ENCODE measurements around the gene AOC3.
"Not testable (repeated sequence)": the region's sequence is repeated elsewhere in the genome, so short reads cannot be mapped to it uniquely, and the experiment has no call there.

Gene AOC3

DNA sequence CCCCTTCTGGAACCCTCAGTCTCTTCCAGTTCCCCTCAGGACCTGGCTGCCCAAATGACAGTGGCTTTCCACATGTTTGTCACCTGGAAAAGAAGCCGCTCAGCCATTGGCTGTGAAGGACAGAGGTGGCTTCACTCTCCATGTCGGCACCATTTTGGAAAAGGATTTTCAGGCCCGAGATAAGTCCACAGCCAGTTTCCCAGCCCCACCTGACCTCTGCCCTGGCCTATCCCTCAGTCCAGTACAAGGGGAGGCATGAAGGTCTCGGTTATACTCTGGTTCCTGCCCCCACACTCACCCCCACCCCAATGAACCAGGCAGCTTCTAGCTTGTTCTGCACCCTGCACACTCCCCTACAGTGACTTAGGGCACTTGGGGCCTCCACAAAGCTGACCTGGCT is 15.2 kb downstream of the AOC3 start:
- no peak for DNase-seq (ENCODE audit: low read depth in 2 of 2, low spot score in 1 of 2)

DNA sequence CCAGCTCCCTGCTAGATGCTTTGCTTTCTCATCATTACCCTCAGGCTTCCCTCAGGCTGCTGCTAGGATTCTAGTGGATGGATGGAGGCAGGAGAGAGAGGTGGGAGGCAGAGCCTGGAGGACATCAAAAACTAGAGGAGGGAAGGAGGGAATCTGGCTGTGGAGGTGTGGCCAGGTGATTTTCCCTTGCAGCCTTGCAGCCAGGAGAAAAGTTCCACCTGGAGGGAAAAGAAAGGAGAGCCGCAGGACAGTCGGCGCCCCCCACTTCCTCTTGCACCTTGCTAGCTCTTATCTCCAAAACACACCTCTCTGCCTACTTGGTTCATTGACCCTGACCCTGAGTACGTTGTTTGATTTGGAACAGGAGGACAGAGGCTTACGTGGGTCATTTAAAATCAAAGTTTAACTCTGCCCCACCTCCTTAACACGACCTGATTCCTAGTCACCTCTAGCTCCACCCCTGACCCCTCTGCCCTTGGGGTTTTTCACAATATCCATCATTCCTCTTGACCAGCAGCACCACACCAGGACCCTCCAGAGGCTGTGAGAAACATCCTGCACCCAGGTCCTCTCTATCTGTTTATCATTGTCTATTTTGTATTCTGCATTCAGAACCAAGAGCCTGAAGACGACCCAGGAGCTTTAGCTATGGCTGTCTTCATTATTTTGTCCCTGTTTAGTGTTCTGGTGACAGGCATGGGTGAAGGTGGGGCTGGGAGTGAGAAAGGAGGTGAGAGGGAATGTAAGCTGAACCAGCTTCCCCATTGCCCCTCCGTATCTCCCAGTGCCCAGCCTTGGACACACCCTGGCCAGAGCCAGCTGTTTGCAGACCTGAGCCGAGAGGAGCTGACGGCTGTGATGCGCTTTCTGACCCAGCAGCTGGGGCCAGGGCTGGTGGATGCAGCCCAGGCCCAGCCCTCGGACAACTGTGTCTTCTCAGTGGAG is 15.9 kb downstream of the AOC3 start:
- no peak for DNase-seq (ENCODE audit: low read depth in 2 of 2, low spot score in 1 of 2)

GRCh38 chr17:42867694-42868261 is 16.8 kb downstream of the AOC3 start:
- DNase-seq (ENCODE audit: low read depth in 2 of 2, low spot score in 1 of 2) = not testable (repeated sequence)

GRCh38 chr17:42868338-42868737 is 17.3 kb downstream of the AOC3 start:
- DNase-seq (ENCODE audit: low read depth in 2 of 2, low spot score in 1 of 2) = no peak

- no peak for DNase-seq (ENCODE audit: low read depth in 2 of 2, low spot score in 1 of 2)
Measured at GRCh38 chr17:42871647-42872046, 20.6 kb downstream of the AOC3 start.

GRCh38 chr17:42872251-42872965 is 21.4 kb downstream of the AOC3 start:
- no peak for DNase-seq (ENCODE audit: low read depth in 2 of 2, low spot score in 1 of 2)

DNA sequence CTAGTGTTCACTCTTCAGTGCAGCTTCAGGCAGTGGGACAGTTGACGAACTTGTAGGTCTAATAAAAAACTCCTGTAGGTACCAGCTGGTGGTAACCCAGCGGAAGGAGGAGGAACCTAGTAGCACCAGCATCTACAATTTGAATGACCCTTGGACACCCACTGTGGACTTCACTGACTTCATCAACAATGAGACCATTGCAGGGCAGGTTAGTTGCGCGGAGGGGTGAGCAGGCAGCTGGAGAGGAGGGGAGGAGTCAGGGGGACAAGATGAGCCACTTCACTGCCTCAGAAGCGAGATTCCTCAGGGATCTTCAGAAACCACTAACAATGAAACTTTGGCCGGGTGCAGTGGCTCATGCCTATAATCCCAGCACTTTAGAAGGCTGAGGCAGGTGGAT is 22.3 kb downstream of the AOC3 start:
- DNase-seq (ENCODE audit: low read depth in 2 of 2, low spot score in 1 of 2) = no peak

DNA sequence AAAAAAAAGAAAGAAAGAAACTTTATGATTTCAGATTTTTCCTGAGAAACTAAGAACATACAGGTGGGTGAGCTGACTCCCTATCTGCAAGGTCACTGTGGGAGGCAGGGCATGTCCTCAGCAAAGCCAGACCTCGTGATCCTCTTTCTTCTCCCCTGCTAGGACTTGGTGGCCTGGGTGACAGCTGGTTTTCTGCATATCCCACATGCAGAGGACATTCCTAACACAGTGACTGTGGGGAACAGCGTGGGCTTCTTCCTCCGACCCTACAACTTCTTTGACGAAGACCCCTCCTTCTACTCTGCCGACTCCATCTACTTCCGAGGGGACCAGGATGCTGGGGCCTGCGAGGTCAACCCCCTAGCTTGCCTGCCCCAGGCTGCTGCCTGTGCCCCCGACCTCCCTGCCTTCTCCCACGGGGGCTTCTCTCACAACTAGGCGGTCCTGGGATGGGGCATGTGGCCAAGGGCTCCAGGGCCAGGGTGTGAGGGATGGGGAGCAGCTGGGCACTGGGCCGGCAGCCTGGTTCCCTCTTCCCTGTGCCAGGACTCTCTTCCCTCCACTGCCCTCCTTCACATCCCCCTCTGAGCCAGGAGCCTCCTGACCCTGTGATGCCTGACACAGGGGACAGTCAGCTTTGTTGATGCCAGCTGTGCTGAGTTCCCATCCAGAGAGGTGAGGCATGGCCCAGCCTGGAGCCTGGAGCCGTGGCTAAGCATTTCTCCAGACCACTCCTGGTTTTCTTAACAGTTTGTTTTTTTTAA is 23.1 kb downstream of the AOC3 start:
- not testable (repeated sequence) for DNase-seq (ENCODE audit: low read depth in 2 of 2, low spot score in 1 of 2)

- no peak for DNase-seq (ENCODE audit: low read depth in 2 of 2, low spot score in 1 of 2)
Measured at GRCh38 chr17:42877037-42877436, 26.0 kb downstream of the AOC3 start.

DNA sequence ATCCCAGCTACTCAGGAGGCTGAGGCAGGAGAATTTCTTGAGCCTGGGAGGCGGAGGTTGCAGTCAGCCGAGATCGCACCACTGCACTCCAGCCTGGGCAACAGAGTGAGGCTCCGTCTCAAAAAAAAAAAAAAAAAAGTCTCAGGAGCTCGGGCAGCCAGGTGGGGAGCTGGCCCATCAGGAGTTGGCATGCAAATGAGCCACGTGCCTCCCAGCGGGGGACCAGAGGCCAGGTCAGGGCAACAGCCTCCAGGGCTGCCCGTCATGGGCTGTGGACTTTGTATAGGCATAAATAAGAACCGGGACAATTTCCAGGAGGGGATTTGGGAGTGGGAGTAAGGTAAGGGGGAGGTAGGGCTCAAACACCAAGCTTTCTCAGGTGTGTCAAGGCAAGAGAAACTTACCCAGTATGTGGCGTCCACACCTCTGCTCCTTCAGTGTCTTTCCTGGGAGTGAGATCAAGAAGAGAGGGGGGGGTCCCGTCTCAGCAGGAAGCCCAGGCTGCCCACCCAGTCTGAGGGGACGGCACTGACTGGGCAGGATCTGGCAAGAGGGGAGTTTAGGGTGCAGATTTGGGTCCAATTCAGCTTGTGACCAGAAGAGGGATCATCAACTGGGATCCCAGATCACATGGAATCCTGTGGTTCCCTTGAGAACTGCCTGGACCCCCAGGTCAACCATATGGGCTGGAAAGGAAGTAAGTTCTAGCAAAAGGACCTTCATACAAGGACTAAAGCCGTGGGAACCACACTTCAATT is 27.3 kb downstream of the AOC3 start:
- no peak for DNase-seq (ENCODE audit: low read depth in 2 of 2, low spot score in 1 of 2)

- DNase-seq (ENCODE audit: low read depth in 2 of 2, low spot score in 1 of 2) = no peak
Measured at GRCh38 chr17:42878924-42879595, 28.1 kb downstream of the AOC3 start.

DNA sequence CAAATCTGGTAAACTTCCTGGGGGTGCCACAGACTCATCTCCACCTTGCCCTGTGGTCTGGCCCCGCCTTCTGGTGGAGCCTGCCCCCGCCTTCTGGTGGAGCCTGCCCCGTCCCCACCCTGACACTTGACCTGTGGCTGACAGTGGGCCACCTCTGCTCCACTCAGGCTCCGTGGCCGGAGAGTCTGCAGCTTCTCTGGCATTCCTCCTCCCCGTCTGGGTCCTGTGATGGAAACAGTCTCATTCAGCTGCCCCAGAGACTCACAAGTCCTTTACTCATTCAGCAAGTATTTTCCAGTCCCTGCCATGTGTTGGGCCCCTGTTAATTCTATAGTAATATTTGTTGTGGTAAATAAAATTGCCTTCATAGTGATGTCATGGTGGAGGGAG is 28.6 kb downstream of the AOC3 start:
- no peak for DNase-seq (ENCODE audit: low read depth in 2 of 2, low spot score in 1 of 2)

DNA sequence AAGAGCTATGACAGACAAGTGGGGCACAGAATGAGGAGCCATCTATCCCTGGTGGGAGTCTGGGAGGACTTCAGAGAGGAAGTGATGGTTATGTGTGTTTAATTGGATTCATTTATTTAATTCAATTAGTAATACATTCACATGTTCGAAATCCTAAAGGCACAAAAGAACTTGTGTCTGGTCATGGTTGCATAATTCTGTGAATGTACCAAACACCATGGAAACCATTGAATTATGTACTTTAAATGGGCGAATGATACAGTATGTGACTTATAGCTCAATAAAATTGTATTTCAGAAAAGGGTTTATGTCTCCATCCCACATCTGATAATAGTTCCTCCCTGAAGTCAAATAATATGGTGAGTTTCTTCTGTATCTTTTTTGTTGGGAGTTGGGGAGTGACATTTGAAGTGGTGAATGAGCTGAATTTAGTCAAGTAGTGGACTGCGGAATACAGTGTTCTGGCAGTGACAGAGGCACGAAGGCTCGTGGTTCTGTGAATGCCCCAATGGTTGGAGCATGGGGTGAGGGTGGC is 29.8 kb downstream of the AOC3 start:
- DNase-seq (ENCODE audit: low read depth in 2 of 2, low spot score in 1 of 2) = no peak

DNA sequence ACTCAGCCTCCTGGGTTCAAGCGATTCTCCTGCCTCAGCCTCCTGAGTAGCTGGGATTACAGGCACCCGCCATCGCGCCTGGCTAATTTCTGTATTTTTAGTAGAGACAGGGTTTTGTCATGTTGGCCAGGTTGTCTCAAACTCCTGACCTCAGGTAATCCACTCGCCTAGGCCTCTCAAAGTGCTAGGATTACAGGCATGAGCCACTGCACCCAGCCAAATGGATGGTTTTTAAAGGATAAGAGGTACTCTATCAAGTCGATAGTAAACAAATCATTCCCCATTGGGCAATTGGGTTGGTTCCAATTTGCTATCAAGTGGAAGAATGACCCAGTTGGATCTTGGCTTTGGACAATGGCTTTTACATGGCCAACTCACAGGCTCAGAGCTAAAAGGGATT is 30.7 kb downstream of the AOC3 start:
- DNase-seq (ENCODE audit: low read depth in 2 of 2, low spot score in 1 of 2) = not testable (repeated sequence)

DNA sequence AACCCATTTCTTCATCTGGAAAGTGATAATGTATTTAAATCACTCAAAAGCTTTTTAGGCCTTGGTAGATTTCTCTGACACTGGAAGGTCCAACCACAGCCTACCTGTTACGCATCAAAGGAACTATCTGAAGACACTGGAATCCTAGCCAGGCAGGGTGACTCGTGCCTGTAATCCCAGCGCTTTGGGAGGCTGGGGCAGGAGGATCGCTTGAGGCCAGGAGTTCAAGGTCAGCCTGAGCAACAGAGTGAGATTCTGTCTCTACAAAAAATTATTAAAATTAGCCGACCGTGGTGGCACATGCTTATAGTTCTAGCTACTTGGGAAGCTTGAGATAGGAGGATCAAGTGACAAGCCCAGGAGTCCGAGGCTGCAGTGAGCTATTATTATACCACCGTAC is 31.2 kb downstream of the AOC3 start:
- no peak for DNase-seq (ENCODE audit: low read depth in 2 of 2, low spot score in 1 of 2)

DNA sequence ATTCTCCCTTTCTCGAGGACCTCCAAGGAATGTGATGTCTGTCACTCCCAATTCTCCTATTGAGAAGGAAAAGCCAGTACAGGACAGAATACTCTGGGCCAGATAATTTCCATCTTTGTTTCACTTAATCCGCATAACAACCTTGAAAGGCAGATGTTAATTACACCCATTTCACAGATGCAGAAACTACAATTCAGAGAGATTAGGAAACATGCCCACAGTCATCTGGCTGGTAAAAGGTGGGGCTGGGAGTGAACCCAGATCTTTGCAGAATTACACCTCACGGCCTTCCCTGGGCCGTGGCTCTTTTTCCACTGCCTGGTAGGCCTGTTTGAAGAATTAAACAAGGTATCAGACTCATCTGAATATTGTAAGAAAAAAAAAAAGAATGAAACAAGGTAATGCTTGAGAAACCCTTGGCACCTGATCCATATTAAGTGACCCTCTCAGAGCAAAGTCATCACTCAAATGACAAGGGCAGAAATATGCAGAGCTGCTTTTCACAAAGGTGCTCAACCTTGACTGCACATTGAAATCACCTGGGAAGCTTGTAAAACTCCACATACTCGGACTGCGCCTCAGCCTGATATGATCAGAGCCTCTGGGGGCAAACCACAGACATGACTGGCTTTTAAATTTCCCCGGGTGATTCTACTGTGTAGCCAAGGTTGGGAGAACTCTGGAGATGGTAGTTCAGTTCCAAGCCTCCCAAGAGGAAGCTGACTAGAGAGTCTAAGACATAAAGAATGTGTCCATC is 33.0 kb downstream of the AOC3 start:
- DNase-seq (ENCODE audit: low read depth in 2 of 2, low spot score in 1 of 2) = no peak

GRCh38 chr17:42885806-42886205 is 34.8 kb downstream of the AOC3 start:
- DNase-seq (ENCODE audit: low read depth in 2 of 2, low spot score in 1 of 2) = not testable (repeated sequence)

DNA sequence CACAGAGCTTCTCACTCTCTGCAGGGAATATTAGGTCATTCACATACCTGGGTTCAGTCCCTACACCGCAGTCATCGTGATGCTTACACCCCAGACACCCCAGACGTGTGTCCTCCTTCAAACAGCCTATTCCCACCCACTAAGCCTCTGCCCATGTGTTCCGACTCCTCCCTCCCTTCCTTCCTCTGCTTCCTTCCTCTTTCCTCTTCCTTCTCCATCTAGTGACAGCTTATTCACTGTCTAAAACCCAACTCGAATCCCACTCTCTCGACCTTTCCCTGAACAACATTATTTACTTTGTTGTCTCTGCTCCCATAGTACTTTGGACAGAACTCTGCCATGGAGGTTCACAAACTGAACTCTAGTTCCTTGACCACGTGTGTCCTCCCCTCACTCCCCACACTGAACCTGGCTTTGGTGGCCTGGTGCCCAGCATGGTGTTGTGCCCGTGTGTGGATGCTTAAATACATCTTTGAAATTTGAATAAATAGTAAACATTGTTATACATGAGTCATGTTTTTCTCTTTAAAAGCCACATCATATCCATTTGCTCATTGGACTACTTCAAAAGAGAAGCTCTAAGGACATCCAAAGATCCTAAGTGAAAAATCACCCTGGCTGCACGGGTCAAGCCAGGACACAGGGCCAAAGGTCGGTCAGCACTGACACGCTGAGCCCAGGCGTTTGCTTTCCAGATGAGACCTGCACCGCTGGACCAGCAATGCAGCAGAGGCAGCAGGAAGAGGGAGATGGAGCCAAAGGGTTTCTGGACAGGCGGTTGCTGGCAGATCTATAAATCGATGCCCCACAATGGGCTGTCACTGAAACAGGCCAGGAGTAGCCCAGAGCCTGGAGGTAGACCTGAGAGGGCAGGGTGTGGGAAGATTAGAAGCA is 35.5 kb downstream of the AOC3 start:
- DNase-seq (ENCODE audit: low read depth in 2 of 2, low spot score in 1 of 2) = no peak
